ENCODE measurements around the gene MYCN.

DNA sequence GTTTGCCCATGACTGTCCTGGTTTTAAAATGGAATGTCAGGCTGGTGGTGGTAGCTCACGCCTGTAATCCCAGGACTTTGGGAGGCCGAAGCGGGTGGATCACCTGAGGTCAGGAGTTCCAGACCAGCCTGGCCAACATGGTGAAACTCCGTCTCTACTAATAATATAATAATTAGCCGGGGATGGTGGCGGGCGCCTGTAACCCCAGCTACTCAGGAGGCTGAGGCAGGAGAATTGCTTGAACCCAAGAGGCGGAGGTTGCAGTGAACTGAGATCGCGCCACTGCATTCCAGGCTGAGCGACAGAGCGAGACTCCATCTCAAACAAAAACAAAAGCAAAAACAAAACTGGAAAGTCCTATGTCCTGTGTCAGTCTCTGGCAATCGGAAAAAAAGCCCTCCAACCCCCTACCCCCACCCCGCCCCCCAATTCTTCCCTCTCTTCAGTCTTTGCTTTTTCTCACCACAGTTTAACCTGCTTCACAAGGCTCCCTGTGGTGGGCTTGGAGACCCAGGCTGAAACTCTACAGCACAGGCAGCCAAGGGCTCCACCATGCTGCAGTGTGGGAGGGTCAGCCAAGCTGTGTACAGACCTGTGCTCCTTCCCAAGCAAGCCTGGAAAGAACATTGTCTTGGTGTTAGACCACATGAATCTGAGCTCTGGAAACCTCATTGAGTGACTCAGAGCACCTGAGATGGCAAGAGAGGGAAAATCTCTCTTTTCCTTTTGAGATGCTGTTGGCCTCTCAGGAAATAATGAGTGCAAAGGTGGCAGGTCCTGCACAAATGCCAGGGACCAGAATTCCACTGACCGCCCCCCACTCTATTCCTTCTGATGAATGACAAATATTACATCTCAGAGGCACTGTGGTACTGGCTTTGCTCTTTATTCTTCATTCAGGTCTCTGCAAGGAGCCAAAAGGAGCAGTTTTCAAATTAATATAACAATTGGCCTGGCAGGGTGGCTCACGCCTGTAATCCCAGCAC, 16.7 kb downstream of the MYCN start:
- TF ChIP-seq EZH2 (IDR thresholded peaks at IDR 0.05), result no peak
- no peak for TF ChIP-seq POLR2AphosphoS5 (IDR thresholded peaks at IDR 0.05; ENCODE audit: borderline replicate concordance, low read depth, low read length)
- no peak for TF ChIP-seq FOXP2 (optimal IDR thresholded peaks at IDR 0.05; ENCODE audit: control extremely low read depth, extremely low read length, insufficient read depth)

Measured in SK-N-MC (cell line).